GM21360 (cell line): ENCODE data around the gene ACTL9.

ENCODE experiments used
- ATAC-seq: cut with Tn5 transposase; IDR thresholded peaks from one replicate; pipeline ENCODE4 v1.9.1; 2021; ENCODE audit warnings: mild to moderate bottlenecking, moderate library complexity; ENCODE audit not compliant: unreplicated experiment

ACTL9 gene

GRCh38 chr19:8688930-8689329 is 9.7 kb downstream of the ACTL9 start:
- no peak for ATAC-seq

GRCh38 chr19:8686549-8686948 is 12.0 kb downstream of the ACTL9 start:
- no peak for ATAC-seq

DNA sequence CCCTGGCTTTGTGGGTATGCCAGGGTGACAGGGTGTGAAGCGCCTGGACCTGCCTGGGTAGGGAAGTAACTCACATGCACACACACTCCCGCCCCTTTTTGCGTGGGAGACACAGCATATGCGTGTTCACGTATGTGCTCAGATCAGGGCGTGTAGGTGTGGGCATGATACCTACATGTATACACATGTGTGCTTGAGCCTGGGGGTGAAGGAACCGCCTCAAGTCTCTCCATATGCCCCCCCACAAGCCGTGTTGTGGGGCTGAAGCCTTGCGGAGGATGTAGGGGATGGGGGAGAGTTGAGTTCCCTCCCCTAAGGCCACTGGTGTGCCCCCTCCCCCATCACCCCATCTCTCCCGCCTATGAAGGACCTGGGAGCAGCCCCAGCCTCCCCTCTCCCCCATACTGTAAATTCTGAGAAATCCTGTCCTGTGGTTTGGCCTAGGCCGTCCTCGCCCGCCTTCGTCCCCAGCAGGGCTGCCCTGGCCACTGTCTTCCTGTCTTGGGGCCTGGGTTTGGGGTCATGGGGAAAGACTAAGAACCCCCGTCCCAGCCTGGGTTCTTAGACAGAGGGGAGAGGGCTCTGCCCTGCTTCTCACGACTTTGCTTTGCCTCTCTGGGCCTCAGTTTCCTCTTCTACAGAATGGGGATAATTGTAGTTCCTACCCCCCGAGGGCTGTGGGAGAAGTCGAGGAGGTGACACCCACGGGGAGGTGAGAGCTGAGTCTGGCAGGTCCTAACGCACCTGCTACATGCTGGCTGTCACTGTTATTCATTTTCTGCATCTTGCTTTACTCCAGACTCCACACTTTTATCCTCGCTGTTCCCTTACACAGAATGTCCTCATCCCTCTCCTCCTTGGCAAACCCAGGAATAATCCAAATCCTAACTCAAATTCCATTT is 14.3 kb downstream of the ACTL9 start:
- no peak for ATAC-seq

DNA sequence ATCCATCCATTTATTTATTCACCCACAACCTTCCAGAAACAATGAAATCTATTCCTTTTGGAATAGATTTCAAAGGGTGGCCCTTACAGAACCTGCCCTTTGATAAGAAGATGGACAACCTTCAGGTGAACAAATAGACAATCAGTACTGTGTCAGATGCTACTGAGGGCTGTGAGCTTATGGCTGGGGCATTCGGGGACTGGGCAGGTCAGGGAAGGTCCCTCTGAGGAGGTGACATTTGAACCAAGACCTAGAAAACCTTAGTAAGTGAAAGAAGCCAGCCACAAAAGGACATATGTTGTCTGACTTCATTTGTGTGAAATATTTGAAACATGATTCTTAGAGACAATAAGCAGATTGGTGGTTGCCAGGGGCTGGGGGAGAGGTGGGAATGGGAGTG is 15.7 kb downstream of the ACTL9 start:
- ATAC-seq: no peak

- ATAC-seq: no peak
These were observed 16.1 kb downstream of the ACTL9 start for GRCh38 chr19:8682472-8682871.

GRCh38 chr19:8681345-8682029 is 17.1 kb downstream of the ACTL9 start:
- no peak for ATAC-seq

GRCh38 chr19:8680676-8681344 is 17.8 kb downstream of the ACTL9 start:
- no peak for ATAC-seq

DNA sequence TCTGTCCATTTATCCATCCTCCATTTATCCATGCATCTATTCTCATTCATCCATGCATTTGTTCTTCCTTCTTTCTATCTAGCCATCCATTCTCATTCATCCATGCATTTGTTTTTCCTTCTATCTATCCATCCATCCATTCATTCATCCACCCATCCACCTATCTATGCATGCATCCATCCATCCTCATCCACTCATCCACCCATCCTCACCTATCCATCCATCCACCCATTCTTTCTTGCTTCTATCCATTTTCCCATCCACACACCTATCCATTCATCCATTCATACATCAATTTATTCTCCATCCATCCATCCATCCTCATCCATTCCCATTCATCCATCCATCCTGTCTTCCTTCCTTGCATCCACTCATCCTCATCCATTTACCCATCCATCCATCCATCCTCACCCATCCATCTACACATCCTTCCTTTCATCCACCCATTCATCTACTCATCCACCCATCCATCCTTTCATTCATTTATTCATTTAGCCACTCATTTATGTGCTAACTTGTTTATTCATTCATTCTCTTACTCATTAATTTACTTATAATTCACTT is 20.3 kb downstream of the ACTL9 start:
- ATAC-seq: no peak

- ATAC-seq: no peak
These were observed 23.5 kb downstream of the ACTL9 start for GRCh38 chr19:8675066-8675465.

GRCh38 chr19:8673276-8673891 is 25.2 kb downstream of the ACTL9 start:
- ATAC-seq: no peak

- no peak for ATAC-seq
These were observed 31.7 kb downstream of the ACTL9 start for GRCh38 chr19:8666814-8667405.

DNA sequence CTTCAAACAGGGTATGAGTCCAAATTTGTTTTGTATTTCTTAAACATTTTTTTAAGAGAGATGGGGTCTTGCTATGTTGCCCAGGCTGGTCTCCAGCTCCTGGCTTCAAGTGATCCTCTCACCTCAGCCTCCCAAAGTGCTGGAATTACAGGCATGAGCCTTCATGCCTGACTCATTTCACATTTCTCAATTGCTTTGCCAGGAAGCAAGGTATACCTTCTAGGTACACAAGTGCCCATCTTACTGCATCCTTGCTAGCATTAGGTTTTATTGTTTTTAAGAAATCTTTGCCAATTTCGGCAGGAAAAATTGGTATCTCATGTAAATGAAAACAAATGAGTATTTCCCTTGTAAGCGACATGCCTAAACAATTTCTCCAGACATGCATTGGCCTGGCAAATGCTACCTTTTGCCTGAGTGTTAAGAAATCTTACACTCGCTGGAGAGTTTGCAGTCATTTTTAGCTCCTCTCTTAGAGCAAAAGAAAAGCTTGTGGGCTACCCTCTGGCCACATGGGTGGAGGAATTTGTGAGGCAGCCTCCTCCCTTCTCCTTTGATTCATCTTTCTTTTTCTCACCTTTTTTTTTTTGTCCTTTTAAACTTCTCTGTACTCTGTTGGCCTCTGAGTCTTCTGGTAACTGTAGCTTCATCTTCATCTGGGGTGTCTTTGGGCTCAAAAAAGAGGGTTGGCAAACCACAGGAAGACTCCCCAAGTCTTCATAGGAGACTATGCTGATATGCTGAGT is 33.0 kb downstream of the ACTL9 start:
- ATAC-seq: no peak

DNA sequence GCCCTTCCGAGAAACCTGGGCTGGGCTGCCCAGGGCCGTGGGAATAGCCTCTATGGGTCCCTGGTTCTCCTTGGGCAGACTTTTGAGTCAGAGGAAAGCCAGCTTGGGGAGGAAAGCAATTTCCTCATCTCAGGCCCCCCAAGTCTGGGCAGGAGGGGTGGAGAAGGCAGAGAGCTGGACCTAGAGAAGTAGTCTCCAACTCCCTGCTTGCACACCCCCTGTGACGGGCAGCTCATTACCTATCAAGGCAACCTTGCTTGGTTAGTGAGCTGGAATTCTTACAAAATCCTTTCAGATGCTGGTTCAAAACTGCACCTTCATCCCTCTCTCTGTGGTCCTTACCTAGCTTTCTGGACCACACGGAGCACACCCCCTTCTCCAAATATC is 33.9 kb downstream of the ACTL9 start:
- ATAC-seq: no peak

- ATAC-seq: no peak
These were observed 34.5 kb downstream of the ACTL9 start for GRCh38 chr19:8663920-8664670.

DNA sequence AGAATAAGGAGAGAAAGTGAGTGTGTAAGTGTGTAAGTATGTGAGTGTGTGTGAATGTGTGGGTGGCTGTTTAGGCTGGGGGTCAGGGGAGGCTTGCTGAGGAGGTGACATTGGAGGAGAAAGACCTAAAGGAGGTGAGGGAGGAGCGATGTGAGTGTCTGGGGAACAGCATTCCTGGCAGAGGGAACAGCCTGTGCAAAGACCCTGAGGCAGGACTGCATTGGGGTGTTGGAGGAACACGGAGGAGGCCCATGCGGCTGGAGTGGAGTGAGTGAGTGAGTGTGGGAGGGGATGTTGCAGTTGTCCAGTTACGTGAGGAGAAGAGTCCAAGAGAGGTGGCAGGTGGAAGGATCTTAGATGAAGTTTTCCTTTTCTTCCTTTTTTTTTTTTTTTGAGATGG is 36.3 kb downstream of the ACTL9 start:
- no peak for ATAC-seq

- no peak for ATAC-seq
These were observed 38.7 kb downstream of the ACTL9 start for GRCh38 chr19:8659905-8660304.

GRCh38 chr19:8657869-8658268 is 40.7 kb downstream of the ACTL9 start:
- ATAC-seq: no peak

DNA sequence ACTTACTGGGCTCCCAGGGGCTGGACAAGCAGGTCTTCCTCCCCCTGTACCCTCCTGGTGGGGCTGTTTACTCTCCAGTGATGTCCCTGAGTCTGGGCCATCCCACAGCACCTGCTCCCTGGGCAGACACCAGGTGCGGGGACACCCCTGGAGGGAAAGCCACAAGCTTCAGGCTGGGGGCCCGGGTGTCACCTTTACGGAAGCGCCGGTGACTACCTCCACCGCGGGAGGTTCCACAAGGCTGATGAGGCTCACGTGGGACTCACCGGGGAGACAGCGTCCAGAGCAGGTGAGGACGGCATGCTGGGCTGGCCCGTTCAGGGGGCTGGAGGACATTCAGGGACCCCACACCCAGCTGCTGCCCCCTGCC is 43.3 kb downstream of the ACTL9 start:
- ATAC-seq: no peak

GRCh38 chr19:8654591-8655339 is 43.8 kb downstream of the ACTL9 start:
- no peak for ATAC-seq
